IMR-90 (cell line): ENCODE data around the gene ABCA5. TPM values are rescaled to one million over a fixed set of nuclear protein-coding genes. Genes with fewer than 3 reads are reported as not detected.

Source experiments
- ATAC-seq: fragments of 200-7000 bp; cut with Tn5 transposase; 2 replicates; pipeline ENCODE4 v1.9.1; 2020; ENCODE audit warnings: low read depth, mild to moderate bottlenecking, moderate library complexity
- BruUV-seq: library from RNA; stranded (reverse); fragments of 400-500 nt; replicated peaks from 2 replicates; lab custom pipeline; 2021; lab: Mats Ljungman, UMichigan
- CTCF ChIA-PET: fragments of 300-600 bp; formaldehyde crosslinking; extraction: SDS; loops from one replicate; lab custom pipeline; 2021; ENCODE audit warnings: antibody characterized with exemption; lab: Yijun Ruan, JAX
- POLR2A ChIA-PET: fragments of 300-600 bp; sonication (Branson Sonifier 250); formaldehyde crosslinking; loops from one replicate; lab custom pipeline; 2022; ENCODE audit warnings: antibody characterized with exemption; ENCODE audit not compliant: unreplicated experiment; lab: Charles Lee
- DNase-seq: peaks from one replicate; pipeline ENCODE4 v3.0.0; 2013
- H2AFZ ChIP-seq: replicated peaks from 2 replicates; pipeline ENCODE3; 2013; ENCODE audit warnings: low read length, mild to moderate bottlenecking; ENCODE audit not compliant: poor library complexity
- H2AK5ac ChIP-seq: 2 replicates; pipeline ENCODE4 v1.6.1; 2013; ENCODE audit warnings: low read depth, low read length, inconsistent platforms
- H2AK9ac ChIP-seq: replicated peaks from 2 replicates; pipeline ENCODE3; 2013; ENCODE audit warnings: mild to moderate bottlenecking, low read depth, low read length, moderate library complexity; ENCODE audit not compliant: poor library complexity
- H2BK120ac ChIP-seq: 2 replicates; pipeline ENCODE4 v1.6.1; 2013; ENCODE audit warnings: low read depth, low read length, inconsistent platforms
- H2BK15ac ChIP-seq: 3 replicates; pipeline ENCODE4 v1.6.1; 2013; ENCODE audit warnings: low read depth, low read length, inconsistent platforms
- H2BK20ac ChIP-seq: 2 replicates; pipeline ENCODE4 v1.6.1; 2013; ENCODE audit warnings: low read depth, mild to moderate bottlenecking, inconsistent platforms, low read length, moderate library complexity
- H2BK5ac ChIP-seq: 2 replicates; pipeline ENCODE4 v1.6.1; 2013; ENCODE audit warnings: mild to moderate bottlenecking, low read depth, low read length, inconsistent platforms; ENCODE audit not compliant: poor library complexity, severe bottlenecking
- H3K14ac ChIP-seq: replicated peaks from 2 replicates; pipeline ENCODE4 v1.6.1; 2013; ENCODE audit warnings: low read depth, low read length, inconsistent platforms
- H3K18ac ChIP-seq: 2 replicates; pipeline ENCODE4 v1.6.1; 2013; ENCODE audit warnings: low read depth, low read length, control low read depth
- H3K23ac ChIP-seq: 2 replicates; pipeline ENCODE4 v1.6.1; 2013; ENCODE audit warnings: low read depth, low read length, inconsistent platforms
- H3K27ac ChIP-seq: 2 replicates; pipeline ENCODE4 v1.5.1; 2013; ENCODE audit warnings: mild to moderate bottlenecking, control low read depth, low read length; ENCODE audit not compliant: insufficient read depth
- H3K27me3 ChIP-seq: 2 replicates; pipeline ENCODE4 v1.6.1; 2013; ENCODE audit warnings: low read length; ENCODE audit not compliant: control insufficient read depth, insufficient read depth
- H3K36me3 ChIP-seq: 2 replicates; pipeline ENCODE4 v1.6.1; 2013; ENCODE audit warnings: low read length, mixed read lengths; ENCODE audit not compliant: control insufficient read depth, insufficient read depth
- H3K4ac ChIP-seq: 2 replicates; pipeline ENCODE4 v1.6.1; 2013; ENCODE audit warnings: low read depth, low read length, inconsistent platforms
- H3K4me1 ChIP-seq: 2 replicates; pipeline ENCODE4 v1.6.1; 2013; ENCODE audit warnings: low read length, mixed read lengths; ENCODE audit not compliant: control insufficient read depth, insufficient read depth
- H3K4me2 ChIP-seq: 2 replicates; pipeline ENCODE4 v1.6.1; 2013; ENCODE audit warnings: low read depth, mild to moderate bottlenecking, control low read depth, low read length, moderate library complexity
- H3K4me3 ChIP-seq: 2 replicates; pipeline ENCODE4 v1.5.1; 2013; ENCODE audit warnings: low read depth, mild to moderate bottlenecking, control low read depth, low read length, moderate library complexity; ENCODE audit not compliant: insufficient read depth
- H3K56ac ChIP-seq: 2 replicates; pipeline ENCODE4 v1.6.1; 2013; ENCODE audit warnings: low read length, inconsistent platforms; ENCODE audit not compliant: insufficient read depth; ENCODE audit errors: extremely low read depth
- H3K79me1 ChIP-seq, 2 experiments: 2 replicates each; pipeline ENCODE4 v1.6.1; 2013; ENCODE audit warnings: low read length in 2 of 2, inconsistent platforms in 1 of 2, low read depth in 1 of 2
- H3K9ac ChIP-seq: 2 replicates; pipeline ENCODE4 v1.6.1; 2013; ENCODE audit warnings: low read depth, low read length, control low read depth
- H3K9me1 ChIP-seq: 2 replicates; pipeline ENCODE4 v1.6.1; 2013; ENCODE audit warnings: low read length, inconsistent platforms; ENCODE audit not compliant: insufficient read depth
- H3K9me3 ChIP-seq: 2 replicates; pipeline ENCODE4 v1.6.1; 2013; ENCODE audit warnings: low read length; ENCODE audit not compliant: control insufficient read depth, insufficient read depth
- H4K20me1 ChIP-seq: 2 replicates; pipeline ENCODE4 v1.6.1; 2013; ENCODE audit warnings: low read length, inconsistent platforms; ENCODE audit not compliant: insufficient read depth
- H4K5ac ChIP-seq: 2 replicates; pipeline ENCODE4 v1.6.1; 2013; ENCODE audit warnings: mild to moderate bottlenecking, low read depth, low read length, control low read depth
- H4K8ac ChIP-seq, 2 experiments: 2 replicates each; pipeline ENCODE4 v1.6.1; 2013; ENCODE audit warnings: low read depth in 2 of 2, low read length in 2 of 2, control low read depth in 1 of 2, inconsistent platforms in 1 of 2
- H4K91ac ChIP-seq: 2 replicates; pipeline ENCODE4 v1.6.1; 2013; ENCODE audit warnings: low read depth, low read length, inconsistent platforms; ENCODE audit not compliant: insufficient read depth
- CEBPB ChIP-seq: IDR thresholded peaks from 2 replicates; pipeline ENCODE4 v1.6.1; 2012; ENCODE audit warnings: low read depth, low read length, improper control_type of control experiment
- NFE2L2 ChIP-seq: fragments of 150-350 bp; IDR thresholded peaks from 2 replicates; pipeline ENCODE4 v1.6.1; 2016; ENCODE audit warnings: low read depth, mild to moderate bottlenecking, low read length
- WGBS, 2 experiments: methylation state at CpG; one replicate each; pipeline versions ENCODE4 v1.1.5 to v1.1.7; 2013; ENCODE audit warnings: missing lambda C conversion rate in 2 of 2; ENCODE audit not compliant: insufficient read length in 1 of 2; ENCODE audit errors: extremely low coverage in 2 of 2; 5-methylcytosine and 5-hydroxymethylcytosine counted together
- dilution Hi-C: fragments of 300-500 bp; cut with HindIII; formaldehyde crosslinking; loops from one replicate; pipeline ENCODE4 v1.14.3; 2018; ENCODE audit warnings: low sequenced_read_pairs; ENCODE audit not compliant: unreplicated experiment
- in situ Hi-C: fragments of 300-500 bp; cut with MboI; formaldehyde crosslinking; loops from 3 replicates; pipeline ENCODE4 v1.14.3; 2019; ENCODE audit warnings: low sequenced_read_pairs, inconsistent platforms, mixed read lengths
- intact Hi-C: fragments of 100-400 bp; cut with micrococcal nuclease; formaldehyde crosslinking; loops from 2 replicates; pipeline ENCODE4 v1.10.0; 2022
- polyA plus RNA-seq, 3 experiments: library from polyadenylated mRNA; depleted of rRNA; stranded (reverse); fragments of >200 nt; gene quantifications; 2 replicates each; pipeline ENCODE4 v1.2.3, GENCODE V29; 2012; ENCODE audit warnings: low replicate concordance in 1 of 3
- total RNA-seq: library from RNA; depleted of rRNA; stranded (reverse); fragments of >200 nt; gene quantifications from 2 replicates; pipeline ENCODE4 v1.2.3, GENCODE V29; 2012
- TF ChIP-seq, protein P1 (sequence below): fragments of 150-350 bp; IDR thresholded peaks from 2 replicates; pipeline ENCODE4 v1.6.1; 2017; ENCODE audit warnings: mild to moderate bottlenecking, antibody characterized with exemption, low read length, low read depth

Gene ABCA5
- total and polyA plus RNA-seq, 2 of the 4 experiments (the other 2 are of a cell fraction), result 1.3 to 2.3 TPM

- intact Hi-C loops (no loop called here), in situ Hi-C loops (loop anchor here (5.0 kb wide), 1 partner anchor 460 kb away; no protein-coding TSS in a partner anchor), dilution Hi-C loops (no loop called here)
- Histone ChIP-seq H3K4me2 (no peak overlapping the region), H3K9me3 (no peaks in the 10 kb centered on the region), H3K56ac (no peak overlapping the region), H2AFZ (no peak overlapping the region), H4K91ac (no peak overlapping the region), H4K20me1 (no peaks in the 10 kb centered on the region), H3K9me1 (0 out of 2 replicates have a peak, but pooled peaks cover 3% of the 10 kb centered on the region), H3K79me1 (no peaks in the 10 kb centered on the region), H3K4me1 (no peaks in the 10 kb centered on the region), H4K5ac (no peak overlapping the region), H2BK120ac (no peak overlapping the region), H3K27ac (no peak overlapping the region), H2BK20ac (no peak overlapping the region), H2BK5ac (no peak overlapping the region), H3K27me3 (no peaks in the 10 kb centered on the region), H2AK5ac (no peak overlapping the region), H3K23ac (no peak overlapping the region), H3K36me3 (no peaks in the 10 kb centered on the region), H4K8ac (no peak overlapping the region), H3K9ac (no peak overlapping the region), H2BK15ac (no peak overlapping the region), H3K18ac (no peak overlapping the region), H3K4me3 (no peak overlapping the region), H3K14ac (no peak overlapping the region), H2AK9ac (no peak overlapping the region), H3K4ac (no peak overlapping the region)
- TF ChIP-seq, protein P1, sequence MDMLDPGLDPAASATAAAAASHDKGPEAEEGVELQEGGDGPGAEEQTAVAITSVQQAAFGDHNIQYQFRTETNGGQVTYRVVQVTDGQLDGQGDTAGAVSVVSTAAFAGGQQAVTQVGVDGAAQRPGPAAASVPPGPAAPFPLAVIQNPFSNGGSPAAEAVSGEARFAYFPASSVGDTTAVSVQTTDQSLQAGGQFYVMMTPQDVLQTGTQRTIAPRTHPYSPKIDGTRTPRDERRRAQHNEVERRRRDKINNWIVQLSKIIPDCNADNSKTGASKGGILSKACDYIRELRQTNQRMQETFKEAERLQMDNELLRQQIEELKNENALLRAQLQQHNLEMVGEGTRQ, result no peak
- TF ChIP-seq NFE2L2, result no peak
- TF ChIP-seq CEBPB, result no peak
- no CpG with 5 or more reads among the region's 3 CpGs for WGBS, 2 experiments
- BruUV-seq, result no TSS peak
- no peak for DNase-seq
- POLR2A ChIA-PET, result no interaction called here
- CTCF ChIA-PET, result interaction anchor here (1.5 kb wide), 1 partner anchor 460 kb away, joined by 7 read pairs; no protein-coding TSS in a partner anchor
- ATAC-seq, result no peak
These were observed 90.0 kb downstream of the ABCA5 start for GRCh38 chr17:69236946-69237345.
